HS-5 (cell line): ENCODE data around the gene FAM161A.
A peak's percentile ranks its signal among the peaks of the same experiment; 100 is the strongest.
"Not testable (repeated sequence)": the region's sequence is repeated elsewhere in the genome, so short reads cannot be mapped to it uniquely, and the experiment has no call there.

Experiments
- DNase-seq: peaks from one replicate; pipeline ENCODE4 v3.0.0-alpha.2; 2012; ENCODE audit warnings: low read depth

FAM161A gene

GRCh38 chr2:61853847-61854563 is at the start of gene FAM161A:
FAM161A (minus strand) TSS chr2:61854060; CDS start chr2:61854041, 19 bp downstream.
- DNase-seq: peak; percentile 43

- DNase-seq: no peak
Observed at GRCh38 chr2:61900281-61900680, 46.4 kb upstream of the FAM161A start.

GRCh38 chr2:61898810-61899209 is 45.0 kb upstream of the FAM161A start:
- DNase-seq: no peak

GRCh38 chr2:61888267-61889055 is 34.6 kb upstream of the FAM161A start, which contains the start of gene CCT4:
CCT4 (minus strand) TSS chr2:61888656; CDS start chr2:61888507, 149 bp downstream.
- DNase-seq: peak; percentile 60

- peak; percentile 20 for DNase-seq
Observed at GRCh38 chr2:61887717-61888266, 33.9 kb upstream of the FAM161A start.

- no peak for DNase-seq
Observed at GRCh38 chr2:61885896-61886603, 32.2 kb upstream of the FAM161A start.

- DNase-seq: no peak
Observed at GRCh38 chr2:61882850-61883249, 29.0 kb upstream of the FAM161A start.

GRCh38 chr2:61879351-61879750 is 25.5 kb upstream of the FAM161A start:
- DNase-seq: not testable (repeated sequence)

GRCh38 chr2:61878761-61879160 is 24.9 kb upstream of the FAM161A start:
- no peak for DNase-seq

GRCh38 chr2:61877571-61878245 is 23.8 kb upstream of the FAM161A start:
- no peak for DNase-seq

- DNase-seq: no peak
Observed at GRCh38 chr2:61876400-61876799, 22.5 kb upstream of the FAM161A start.

GRCh38 chr2:61866482-61867089 is 12.7 kb upstream of the FAM161A start:
- DNase-seq: not testable (repeated sequence)

GRCh38 chr2:61862085-61862484 is 8.2 kb upstream of the FAM161A start:
- DNase-seq: no peak

GRCh38 chr2:61857224-61857623 is 3.4 kb upstream of the FAM161A start:
- no peak for DNase-seq

- DNase-seq: no peak
Observed at GRCh38 chr2:61855318-61855613, 1.4 kb upstream of the FAM161A start.

GRCh38 chr2:61854564-61855317 is 881 bp upstream of the FAM161A start:
- DNase-seq: peak; percentile 91

- peak; percentile 38 for DNase-seq
Observed at GRCh38 chr2:61853086-61853846, 594 bp downstream of the FAM161A start.

GRCh38 chr2:61851270-61851669 is 2.6 kb downstream of the FAM161A start:
- DNase-seq: not testable (repeated sequence)

- no peak for DNase-seq
Observed at GRCh38 chr2:61845320-61845719, 8.5 kb downstream of the FAM161A start.

GRCh38 chr2:61841286-61841685 is 12.6 kb downstream of the FAM161A start:
- DNase-seq: no peak
